ENCODE measurements around the gene RNPS1. TPM values are rescaled to one million over a fixed set of nuclear protein-coding genes. Genes with fewer than 3 reads are reported as not detected.

Gene RNPS1
- total and polyA plus RNA-seq, 9 of the 15 experiments (the other 6 are each of a cell fraction or from before 2014, with no cell fraction given): 44.9 to 338 (median 202) TPM

DNA sequence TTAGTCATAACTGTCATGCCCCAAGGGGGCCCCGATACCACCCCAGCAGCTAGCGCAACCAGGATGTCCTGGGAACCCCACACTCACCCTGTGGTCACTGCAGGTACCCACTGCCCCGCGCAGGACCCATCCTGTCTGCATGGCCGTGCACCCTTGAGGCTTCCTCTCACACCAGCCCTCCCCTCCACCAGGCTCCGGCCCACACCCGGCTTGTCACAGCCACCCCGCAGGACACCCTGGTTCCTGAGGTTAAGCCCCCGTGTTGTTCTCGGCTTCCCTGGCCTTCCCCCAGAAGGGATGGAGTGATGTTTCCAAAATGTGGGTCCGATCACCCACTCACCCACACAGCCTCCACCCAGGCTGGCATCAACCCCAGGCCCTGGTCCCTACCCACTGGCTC is 24.1 kb downstream of the RNPS1 start:
- Histone ChIP-seq H3K4me1 (replicated peaks in 1 of 2; ENCODE audit: control insufficient read depth in 2 of 2, insufficient read depth in 2 of 2, low read length in 2 of 2) (peaks cover 0 to 40% of the 10 kb centered on the region in 2 experiments; a peak in 2 of 5 replicates), H3K27me3 (ENCODE audit: control insufficient read depth in 2 of 2, insufficient read depth in 2 of 2, low read length in 2 of 2) (no peaks in the 10 kb centered on the region), H3K27ac (ENCODE audit: extremely low read depth, low read depth, low read length) (no peak overlapping the region), H2AFZ (ENCODE audit: low read depth, low read length) (no peak overlapping the region), H3K9me3 (replicated peaks; ENCODE audit: control insufficient read depth, insufficient read depth, low read depth, low read length) (no peaks in the 10 kb centered on the region), H3K79me2 (ENCODE audit: control insufficient read depth, insufficient read depth, low read length) (peaks cover 22% of the 10 kb centered on the region), H3K36me3 (ENCODE audit: control insufficient read depth, insufficient read depth, low read length) (peaks cover 74% of the 10 kb centered on the region; the same call in 2 of the 3 replicates), H3K4me2 (ENCODE audit: insufficient read depth, low read length) (no peak overlapping the region), H3K9ac (ENCODE audit: insufficient read depth in 1 of 2, low read depth in 2 of 2, low read length in 2 of 2) (no peak overlapping the region; a peak in 1 of 4 replicates), H3K9me1 (ENCODE audit: control insufficient read depth, insufficient read depth, low read length) (no peaks in the 10 kb centered on the region), H3K4me3 (no peak overlapping the region), H4K20me1 (replicated peaks; ENCODE audit: control insufficient read depth, insufficient read depth, low read length) (no peaks in the 10 kb centered on the region)
- BruUV-seq (replicated peaks): no TSS peak
- in situ Hi-C loops (cut with MboI): no loop called here
- no peak for ATAC-seq
- WGBS (ENCODE audit: insufficient coverage, low coverage, missing lambda C conversion rate): 98% methylated on average over 10 of the region's 11 CpGs
- ChIA-PET CTCF (ENCODE audit: low intra/inter-chr PET ratio) (no interaction called here), POLR2A (interaction anchor here (0.6 to 3.2 kb wide), 2 partner anchors 12 to 29 kb away, joined by 5 to 19 read pairs; partner anchors contain the start of gene PGP)
- TF ChIP-seq POLR2G (IDR thresholded peaks at IDR 0.05; ENCODE audit: low read depth, low read length) (0 out of 2 replicates have a peak, but pooled peaks have one; percentile 19), DIDO1 (tag; IDR thresholded peaks at IDR 0.05; ENCODE audit: low read depth) (no peak)
- no peak for FAIRE-seq
- DNase-seq (ENCODE audit: extremely low read depth in 1 of 4, low spot score in 3 of 4): no peak
- intact Hi-C loops (cut with micrococcal nuclease): no loop called here

DNA sequence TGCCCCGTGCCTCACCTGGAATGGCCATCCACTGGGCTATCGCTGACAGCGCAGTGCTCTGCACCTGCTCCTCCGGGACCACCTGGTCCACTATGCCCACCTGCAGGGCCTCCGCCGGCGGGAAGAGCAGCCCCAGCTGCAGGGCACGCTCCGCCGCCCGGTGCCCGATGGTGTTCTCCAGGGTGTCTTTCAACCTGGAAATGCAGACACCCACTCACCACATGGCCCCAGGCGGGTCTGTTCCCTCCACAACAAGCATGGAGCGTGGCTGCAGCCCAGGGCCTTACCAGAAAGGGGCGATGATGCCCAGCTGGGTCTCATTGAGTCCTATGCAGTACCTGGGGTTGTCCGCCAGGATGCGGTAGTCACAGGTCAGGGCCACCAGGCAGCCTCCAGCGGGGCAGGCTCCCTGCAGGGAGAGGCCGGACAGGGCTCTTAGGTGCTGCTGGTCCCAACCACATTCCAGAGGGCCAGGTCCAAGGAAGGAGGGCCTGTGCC is 24.8 kb downstream of the RNPS1 start:
- intact Hi-C loops (cut with micrococcal nuclease): no loop called here
- TF ChIP-seq, protein P1, sequence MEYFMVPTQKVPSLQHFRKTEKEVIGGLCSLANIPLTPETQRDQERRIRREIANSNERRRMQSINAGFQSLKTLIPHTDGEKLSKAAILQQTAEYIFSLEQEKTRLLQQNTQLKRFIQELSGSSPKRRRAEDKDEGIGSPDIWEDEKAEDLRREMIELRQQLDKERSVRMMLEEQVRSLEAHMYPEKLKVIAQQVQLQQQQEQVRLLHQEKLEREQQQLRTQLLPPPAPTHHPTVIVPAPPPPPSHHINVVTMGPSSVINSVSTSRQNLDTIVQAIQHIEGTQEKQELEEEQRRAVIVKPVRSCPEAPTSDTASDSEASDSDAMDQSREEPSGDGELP (CRISPR knock-in tag; IDR thresholded peaks at IDR 0.05; ENCODE audit: borderline replicate concordance): 0 out of 2 replicates have a peak, but pooled peaks have one; percentile 27
- TF ChIP-seq HOXB6 (CRISPR knock-in tag; IDR thresholded peaks at IDR 0.05; ENCODE audit: borderline replicate concordance): no peak
- no peak for TF ChIP-seq ZNF165 (CRISPR knock-in tag; IDR thresholded peaks at IDR 0.05; ENCODE audit: borderline replicate concordance)
- peak; percentile 57 for TF ChIP-seq RBM22 (IDR thresholded peaks at IDR 0.05; ENCODE audit: low read depth, low read length, poor library complexity, severe bottlenecking)
- TF ChIP-seq, protein P2, sequence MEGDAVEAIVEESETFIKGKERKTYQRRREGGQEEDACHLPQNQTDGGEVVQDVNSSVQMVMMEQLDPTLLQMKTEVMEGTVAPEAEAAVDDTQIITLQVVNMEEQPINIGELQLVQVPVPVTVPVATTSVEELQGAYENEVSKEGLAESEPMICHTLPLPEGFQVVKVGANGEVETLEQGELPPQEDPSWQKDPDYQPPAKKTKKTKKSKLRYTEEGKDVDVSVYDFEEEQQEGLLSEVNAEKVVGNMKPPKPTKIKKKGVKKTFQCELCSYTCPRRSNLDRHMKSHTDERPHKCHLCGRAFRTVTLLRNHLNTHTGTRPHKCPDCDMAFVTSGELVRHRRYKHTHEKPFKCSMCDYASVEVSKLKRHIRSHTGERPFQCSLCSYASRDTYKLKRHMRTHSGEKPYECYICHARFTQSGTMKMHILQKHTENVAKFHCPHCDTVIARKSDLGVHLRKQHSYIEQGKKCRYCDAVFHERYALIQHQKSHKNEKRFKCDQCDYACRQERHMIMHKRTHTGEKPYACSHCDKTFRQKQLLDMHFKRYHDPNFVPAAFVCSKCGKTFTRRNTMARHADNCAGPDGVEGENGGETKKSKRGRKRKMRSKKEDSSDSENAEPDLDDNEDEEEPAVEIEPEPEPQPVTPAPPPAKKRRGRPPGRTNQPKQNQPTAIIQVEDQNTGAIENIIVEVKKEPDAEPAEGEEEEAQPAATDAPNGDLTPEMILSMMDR (IDR thresholded peaks at IDR 0.05 in 2 of 3, conservative IDR thresholded peaks at IDR 0.05 in 1 of 3; ENCODE audit: insufficient read depth in 2 of 3, low read depth in 1 of 3, low read length in 3 of 3): peak in 2 of 3 experiments; percentile 26 to 59; a peak in 4 of 6 replicates
- TF ChIP-seq RBFOX2 (IDR thresholded peaks at IDR 0.05; ENCODE audit: low read depth, low read length): peak; percentile 55; the same call in 1 of the 2 replicates
- TF ChIP-seq, protein P3, sequence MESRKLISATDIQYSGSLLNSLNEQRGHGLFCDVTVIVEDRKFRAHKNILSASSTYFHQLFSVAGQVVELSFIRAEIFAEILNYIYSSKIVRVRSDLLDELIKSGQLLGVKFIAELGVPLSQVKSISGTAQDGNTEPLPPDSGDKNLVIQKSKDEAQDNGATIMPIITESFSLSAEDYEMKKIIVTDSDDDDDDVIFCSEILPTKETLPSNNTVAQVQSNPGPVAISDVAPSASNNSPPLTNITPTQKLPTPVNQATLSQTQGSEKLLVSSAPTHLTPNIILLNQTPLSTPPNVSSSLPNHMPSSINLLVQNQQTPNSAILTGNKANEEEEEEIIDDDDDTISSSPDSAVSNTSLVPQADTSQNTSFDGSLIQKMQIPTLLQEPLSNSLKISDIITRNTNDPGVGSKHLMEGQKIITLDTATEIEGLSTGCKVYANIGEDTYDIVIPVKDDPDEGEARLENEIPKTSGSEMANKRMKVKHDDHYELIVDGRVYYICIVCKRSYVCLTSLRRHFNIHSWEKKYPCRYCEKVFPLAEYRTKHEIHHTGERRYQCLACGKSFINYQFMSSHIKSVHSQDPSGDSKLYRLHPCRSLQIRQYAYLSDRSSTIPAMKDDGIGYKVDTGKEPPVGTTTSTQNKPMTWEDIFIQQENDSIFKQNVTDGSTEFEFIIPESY (CRISPR knock-in tag; IDR thresholded peaks at IDR 0.05): peak; percentile 90
- peak; percentile 76 for TF ChIP-seq POLR2G (IDR thresholded peaks at IDR 0.05; ENCODE audit: low read depth, low read length)
- no peak overlapping the region for H3K27ac ChIP-seq (ENCODE audit: extremely low read depth, low read depth, low read length)
- H3K27me3 ChIP-seq (ENCODE audit: control insufficient read depth in 2 of 2, insufficient read depth in 2 of 2, low read length in 2 of 2): no peaks in the 10 kb centered on the region
- no peak overlapping the region for H3K4me3 ChIP-seq
- in situ Hi-C loops (cut with MboI): no loop called here
- no peaks in the 10 kb centered on the region for H3K9me1 ChIP-seq (ENCODE audit: control insufficient read depth, insufficient read depth, low read length)
- H3K4me1 ChIP-seq (replicated peaks in 1 of 2; ENCODE audit: control insufficient read depth in 2 of 2, insufficient read depth in 2 of 2, low read length in 2 of 2): peaks cover 0 to 47% of the 10 kb centered on the region in 2 experiments; a peak in 2 of 5 replicates
- peaks cover 15% of the 10 kb centered on the region for H3K79me2 ChIP-seq (ENCODE audit: control insufficient read depth, insufficient read depth, low read length)
- H3K9me3 ChIP-seq (replicated peaks; ENCODE audit: control insufficient read depth, insufficient read depth, low read depth, low read length): no peaks in the 10 kb centered on the region
- peaks cover 74% of the 10 kb centered on the region; the same call in 2 of the 3 replicates for H3K36me3 ChIP-seq (ENCODE audit: control insufficient read depth, insufficient read depth, low read length)
- H4K20me1 ChIP-seq (replicated peaks; ENCODE audit: control insufficient read depth, insufficient read depth, low read length): no peaks in the 10 kb centered on the region
- 93% methylated on average over 18 of the region's 19 CpGs for WGBS (ENCODE audit: insufficient coverage, low coverage, missing lambda C conversion rate)
- ATAC-seq: no peak
- H2AFZ ChIP-seq (ENCODE audit: low read depth, low read length): no peak overlapping the region
- BruUV-seq (replicated peaks): no TSS peak
- no peak for FAIRE-seq
- ChIA-PET POLR2A (interaction anchor here (0.6 to 6.6 kb wide), 3 partner anchors 8 to 29 kb away, joined by 5 to 39 read pairs (median 19); partner anchors contain the start of genes ECI1 and PGP), CTCF (ENCODE audit: low intra/inter-chr PET ratio) (no interaction called here)
- no peak overlapping the region; a peak in 1 of 4 replicates for H3K9ac ChIP-seq (ENCODE audit: insufficient read depth in 1 of 2, low read depth in 2 of 2, low read length in 2 of 2)
- no peak overlapping the region for H3K4me2 ChIP-seq (ENCODE audit: insufficient read depth, low read length)
- peak in 1 of 4 experiments; percentile 32 for DNase-seq (ENCODE audit: extremely low read depth in 1 of 4, low spot score in 3 of 4)

Measured in K562 (cell line).